Activated B cell treated with CpG ODN at 0.5 μM for 24 hours (primary cell): Measurements from ENCODE around the gene TMEM218. TPM values are rescaled to one million over a fixed set of nuclear protein-coding genes. Genes with fewer than 3 reads are reported as not detected.

Source experiments
- ATAC-seq: fragments of 200-7000 bp; cut with Tn5 transposase; one replicate; pipeline ENCODE4 v1.10.0; 2021; ENCODE audit warnings: low read depth, mild to moderate bottlenecking, moderate library complexity
- CTCF ChIA-PET: fragments of 350-600 bp; sonication (Branson Sonifier 250); formaldehyde crosslinking; loops from one replicate; lab custom pipeline; 2021; ENCODE audit warnings: antibody characterized with exemption; lab: Charles Lee
- POLR2A ChIA-PET: fragments of 350-600 bp; sonication (Branson Sonifier 250); formaldehyde crosslinking; loops from one replicate; lab custom pipeline; 2021; ENCODE audit warnings: antibody characterized with exemption; lab: Charles Lee
- DNase-seq: peaks from one replicate; pipeline ENCODE4 v3.0.0; 2022
- H3K27ac Mint-ChIP-seq: one replicate; pipeline ENCODE4 v1.8.0; 2020; ENCODE audit warnings: mixed read lengths
- H3K27me3 Mint-ChIP-seq: one replicate; pipeline ENCODE4 v1.8.0; 2021; ENCODE audit warnings: mixed read lengths
- H3K36me3 Mint-ChIP-seq: one replicate; pipeline ENCODE4 v1.8.0; 2021; ENCODE audit warnings: low read depth, mixed read lengths
- H3K4me1 Mint-ChIP-seq: one replicate; pipeline ENCODE4 v1.8.0; 2021; ENCODE audit warnings: mixed read lengths
- H3K4me3 Mint-ChIP-seq: one replicate; pipeline ENCODE4 v1.8.0; 2020; ENCODE audit warnings: mild to moderate bottlenecking, mixed read lengths
- H3K9me3 Mint-ChIP-seq: one replicate; pipeline ENCODE4 v1.8.0; 2020; ENCODE audit warnings: mixed read lengths
- intact Hi-C: fragments of 100-400 bp; cut with micrococcal nuclease; formaldehyde crosslinking; loops from one replicate; pipeline ENCODE4 v1.15.1; 2024
- total RNA-seq: library from RNA; stranded (reverse); gene quantifications from 2 replicates; pipeline ENCODE4 v1.2.3, GENCODE V29; 2022
- TF ChIP-seq, protein P1 (sequence below): fragments of 200-600 bp; IDR thresholded peaks from one replicate; pipeline ENCODE4 v1.8.0; 2022; ENCODE audit warnings: antibody characterized with exemption, mild to moderate bottlenecking

The TMEM218 gene
- total RNA-seq, 1 donor from 2014 or later: 18.8 TPM

DNA sequence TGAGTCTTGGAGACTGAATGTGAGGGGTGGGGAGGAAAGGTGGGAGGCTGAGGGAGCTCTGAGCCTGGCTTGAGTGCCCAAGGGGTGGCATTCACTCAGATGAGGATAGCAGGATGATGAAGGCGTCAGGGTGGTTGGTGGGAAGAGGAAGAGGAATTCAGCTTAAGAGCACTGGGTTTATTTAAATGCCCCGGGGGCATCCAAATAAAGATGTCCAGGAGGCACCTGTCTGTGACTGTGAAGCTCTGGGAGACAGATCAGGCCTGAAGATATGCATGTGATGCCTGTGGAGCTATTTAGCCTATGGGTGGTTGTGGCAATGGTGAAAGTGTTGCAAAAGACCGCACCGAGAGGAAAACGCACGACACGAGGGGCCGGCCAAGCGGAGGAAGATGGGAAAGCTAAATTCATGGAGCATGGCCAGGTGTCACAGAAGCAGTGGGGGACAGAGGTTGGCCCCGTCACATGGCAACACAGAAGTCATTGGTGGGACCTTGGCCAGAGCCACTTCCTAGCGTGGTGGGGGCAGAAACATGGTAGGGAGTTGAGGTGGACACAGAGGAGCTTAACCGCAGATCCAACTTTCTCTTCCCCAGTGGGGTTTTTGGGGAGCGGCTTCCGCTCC, 32.8 kb downstream of the TMEM218 start:
- H3K4me3 Mint-ChIP-seq: no peak overlapping the region
- intact Hi-C loops: loop anchor here (10.0 kb wide), 1 partner anchor 454 kb away; the partner anchor contains the start of gene TBRG1
- peaks cover 12% of the 10 kb centered on the region for H3K4me1 Mint-ChIP-seq
- no peak overlapping the region for H3K27ac Mint-ChIP-seq
- peaks cover 3% of the 10 kb centered on the region for H3K36me3 Mint-ChIP-seq
- ATAC-seq (no peak), DNase-seq (no peak)
- CTCF ChIA-PET: interaction anchor here (0.6 to 0.8 kb wide), 2 partner anchors 12 to 107 kb away, joined by 3 read pairs; no protein-coding TSS in a partner anchor
- no peaks in the 10 kb centered on the region for H3K27me3 Mint-ChIP-seq
- POLR2A ChIA-PET: interaction anchor here (1.0 to 1.7 kb wide), 3 partner anchors 8 to 125 kb away, joined by 3 read pairs; partner anchors contain the start of gene SLC37A2
- TF ChIP-seq, protein P1, sequence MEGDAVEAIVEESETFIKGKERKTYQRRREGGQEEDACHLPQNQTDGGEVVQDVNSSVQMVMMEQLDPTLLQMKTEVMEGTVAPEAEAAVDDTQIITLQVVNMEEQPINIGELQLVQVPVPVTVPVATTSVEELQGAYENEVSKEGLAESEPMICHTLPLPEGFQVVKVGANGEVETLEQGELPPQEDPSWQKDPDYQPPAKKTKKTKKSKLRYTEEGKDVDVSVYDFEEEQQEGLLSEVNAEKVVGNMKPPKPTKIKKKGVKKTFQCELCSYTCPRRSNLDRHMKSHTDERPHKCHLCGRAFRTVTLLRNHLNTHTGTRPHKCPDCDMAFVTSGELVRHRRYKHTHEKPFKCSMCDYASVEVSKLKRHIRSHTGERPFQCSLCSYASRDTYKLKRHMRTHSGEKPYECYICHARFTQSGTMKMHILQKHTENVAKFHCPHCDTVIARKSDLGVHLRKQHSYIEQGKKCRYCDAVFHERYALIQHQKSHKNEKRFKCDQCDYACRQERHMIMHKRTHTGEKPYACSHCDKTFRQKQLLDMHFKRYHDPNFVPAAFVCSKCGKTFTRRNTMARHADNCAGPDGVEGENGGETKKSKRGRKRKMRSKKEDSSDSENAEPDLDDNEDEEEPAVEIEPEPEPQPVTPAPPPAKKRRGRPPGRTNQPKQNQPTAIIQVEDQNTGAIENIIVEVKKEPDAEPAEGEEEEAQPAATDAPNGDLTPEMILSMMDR: no peak
- H3K9me3 Mint-ChIP-seq: no peaks in the 10 kb centered on the region

DNA sequence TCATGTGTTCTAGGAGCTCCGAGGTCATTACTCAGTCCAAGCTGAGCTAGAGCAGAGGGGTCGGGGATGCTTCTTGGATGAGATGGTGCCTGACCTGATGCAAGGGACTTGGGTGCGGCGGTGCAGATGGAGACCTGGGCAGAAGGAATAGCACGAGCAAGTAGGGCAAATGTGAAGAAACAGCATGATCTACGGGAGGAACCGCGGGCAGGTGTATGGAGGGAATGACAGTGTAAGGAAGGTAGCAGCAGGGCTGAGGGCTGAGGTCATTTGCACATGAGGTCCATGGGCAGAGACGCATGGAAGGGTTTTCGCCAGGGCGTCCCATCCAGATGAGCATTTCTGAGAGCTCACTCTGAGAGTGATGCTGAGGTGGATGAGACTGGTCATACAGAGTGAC, 33.4 kb downstream of the TMEM218 start:
- no peaks in the 10 kb centered on the region for H3K9me3 Mint-ChIP-seq

GRCh38 chr11:125076378-125076945, 35.0 kb downstream of the TMEM218 start:
- intact Hi-C loops: loop anchor here (10.0 kb wide), 1 partner anchor 452 kb away; the partner anchor contains the start of gene TBRG1
- Mint-ChIP-seq H3K27ac (no peak overlapping the region), H3K4me3 (no peak overlapping the region), H3K27me3 (no peaks in the 10 kb centered on the region), H3K9me3 (no peaks in the 10 kb centered on the region), H3K36me3 (no peaks in the 10 kb centered on the region), H3K4me1 (peaks cover 33% of the 10 kb centered on the region)
- POLR2A ChIA-PET: no interaction called here
- DNase-seq (no peak), ATAC-seq (no peak)
- CTCF ChIA-PET: no interaction called here
- TF ChIP-seq, protein P1: no peak

More for the DNA sequence above, 33.4 kb downstream of the TMEM218 start:
- Mint-ChIP-seq H3K27ac (no peak overlapping the region), H3K27me3 (no peaks in the 10 kb centered on the region), H3K36me3 (no peaks in the 10 kb centered on the region), H3K4me1 (peaks cover 18% of the 10 kb centered on the region), H3K4me3 (no peak overlapping the region)
- intact Hi-C loops: loop anchor here (10.0 kb wide), 1 partner anchor 453 kb away; the partner anchor contains the start of gene TBRG1
- CTCF ChIA-PET: interaction anchor here (0.8 kb wide), 1 partner anchor 107 kb away, joined by 3 read pairs; no protein-coding TSS in a partner anchor
- POLR2A ChIA-PET: interaction anchor here (1.0 to 1.7 kb wide), 3 partner anchors 9 to 125 kb away, joined by 3 read pairs; partner anchors contain the start of gene SLC37A2
- DNase-seq (no peak), ATAC-seq (no peak)
- TF ChIP-seq, protein P1: no peak

GRCh38 chr11:125075900-125076317, 35.5 kb downstream of the TMEM218 start:
- Mint-ChIP-seq H3K27ac (no peak overlapping the region), H3K36me3 (no peaks in the 10 kb centered on the region), H3K9me3 (no peaks in the 10 kb centered on the region), H3K4me1 (peaks cover 39% of the 10 kb centered on the region), H3K4me3 (no peak overlapping the region), H3K27me3 (no peaks in the 10 kb centered on the region)
- intact Hi-C loops: loop anchor here (10.0 kb wide), 1 partner anchor 451 kb away; the partner anchor contains the start of gene TBRG1
- ChIA-PET CTCF (no interaction called here), POLR2A (no interaction called here)
- DNase-seq (no peak), ATAC-seq (no peak)
- TF ChIP-seq, protein P1: no peak

DNA sequence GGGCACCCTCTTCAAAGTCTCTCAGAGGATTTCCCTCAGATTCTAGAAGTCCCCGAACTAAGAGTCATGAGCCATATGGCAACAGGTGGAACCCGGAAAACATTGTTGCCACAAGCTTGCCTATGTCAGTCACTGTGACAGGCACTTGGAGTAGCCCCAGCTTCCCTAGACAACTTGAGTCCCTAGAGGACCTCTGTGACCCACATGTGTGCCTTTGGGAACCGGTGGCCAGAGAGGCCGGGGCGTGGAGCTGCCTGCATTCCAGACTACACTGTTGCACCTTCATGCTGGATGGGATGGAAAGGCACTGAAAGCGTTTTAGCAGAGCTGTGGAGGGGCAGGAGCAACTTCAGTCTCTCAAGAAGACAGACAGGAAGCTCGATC, 36.2 kb downstream of the TMEM218 start:
- Mint-ChIP-seq H3K36me3 (no peaks in the 10 kb centered on the region), H3K9me3 (no peaks in the 10 kb centered on the region), H3K4me3 (no peak overlapping the region), H3K27me3 (no peaks in the 10 kb centered on the region), H3K27ac (no peak overlapping the region), H3K4me1 (peaks cover 46% of the 10 kb centered on the region)
- ChIA-PET CTCF (no interaction called here), POLR2A (interaction anchor here (4.9 to 5.7 kb wide), 2 partner anchors 11 to 36 kb away, joined by 53 to 78 read pairs; partner anchors contain the start of genes SLC37A2 and TMEM218)
- ATAC-seq (no peak), DNase-seq (no peak)
- TF ChIP-seq, protein P1: no peak
- intact Hi-C loops: loop anchor here (10.0 kb wide), 1 partner anchor 450 kb away; the partner anchor contains the start of gene TBRG1
